ENCODE measurements around the gene SFT2D1. TPM values are rescaled to one million over a fixed set of nuclear protein-coding genes. Genes with fewer than 3 reads are reported as not detected.

The SFT2D1 gene
- total and polyA plus RNA-seq, 9 of the 15 experiments (the other 6 are each of a cell fraction or from before 2014, with no cell fraction given): 54.4 to 140 (median 74.6) TPM

- no peak for TF ChIP-seq CUX1 (CRISPR knock-in tag; IDR thresholded peaks at IDR 0.05)
These were observed 65.3 kb downstream of the SFT2D1 start (continued) for GRCh38 chr6:166277018-166277417.

GRCh38 chr6:166275714-166276166, 66.6 kb downstream of the SFT2D1 start:
- FAIRE-seq: peak; percentile 35
- TF ChIP-seq CC2D1A (IDR thresholded peaks at IDR 0.05) (peak; percentile 70; the same call in 1 of the 2 replicates), RAD21 (CRISPR knock-in tag; conservative IDR thresholded peaks at IDR 0.05 in 1 of 2, IDR thresholded peaks at IDR 0.05 in 1 of 2) (peak; percentile 99), RB1 (IDR thresholded peaks at IDR 0.05; ENCODE audit: low read depth) (peak; percentile 94), ZHX1 (conservative IDR thresholded peaks at IDR 0.05; ENCODE audit: low read length) (0 out of 2 replicates have a peak, but pooled peaks have one; percentile 60), SMARCE1 (IDR thresholded peaks at IDR 0.05) (no peak), BHLHE40 (IDR thresholded peaks at IDR 0.05; ENCODE audit: low read length) (peak; percentile 65), CREM (IDR thresholded peaks at IDR 0.05; ENCODE audit: low read depth) (0 out of 2 replicates have a peak, but pooled peaks have one; percentile 7), ZNF740 (CRISPR knock-in tag; IDR thresholded peaks at IDR 0.05) (no peak), ZNF740 (tag; IDR thresholded peaks at IDR 0.05) (no peak)

More at GRCh38 chr6:166275714-166276166, 66.6 kb downstream of the SFT2D1 start:
- H3K4me3 ChIP-seq: no peak overlapping the region
- no peaks in the 10 kb centered on the region for H3K36me3 ChIP-seq (ENCODE audit: control insufficient read depth, insufficient read depth, low read length)
- intact Hi-C loops (cut with micrococcal nuclease) (loop anchor here (1.0 to 10.0 kb wide), 6 partner anchors 35 to 499 kb away; partner anchors contain the start of gene MPC1), in situ Hi-C loops (cut with MboI) (no loop called here)
- CTCF ChIA-PET (ENCODE audit: low intra/inter-chr PET ratio): interaction anchor here (0.6 to 4.1 kb wide), 7 partner anchors 38 to 129 kb away, joined by 3 to 37 read pairs (median 3); partner anchors contain the start of gene MPC1
- H3K27me3 ChIP-seq (ENCODE audit: control insufficient read depth in 2 of 2, insufficient read depth in 2 of 2, low read length in 2 of 2): peaks cover 12 to 53% of the 10 kb centered on the region in 2 experiments; a peak in 3 of 5 replicates
- DNase-seq (ENCODE audit: extremely low read depth in 1 of 4, low spot score in 3 of 4): peak; percentile 79 to 88 (median 84)
- H3K9me1 ChIP-seq (ENCODE audit: control insufficient read depth, insufficient read depth, low read length): no peaks in the 10 kb centered on the region
- H3K4me2 ChIP-seq (ENCODE audit: insufficient read depth, low read length): no peak overlapping the region
- peak; percentile 98 for ATAC-seq
- no peak overlapping the region for H2AFZ ChIP-seq (ENCODE audit: low read depth, low read length)
- no peak overlapping the region for H3K27ac ChIP-seq (ENCODE audit: extremely low read depth, low read depth, low read length)
- no peak overlapping the region for H3K9ac ChIP-seq (ENCODE audit: insufficient read depth in 1 of 2, low read depth in 2 of 2, low read length in 2 of 2)
- BruUV-seq (replicated peaks): no TSS peak
- H3K4me1 ChIP-seq (replicated peaks in 1 of 2; ENCODE audit: control insufficient read depth in 2 of 2, insufficient read depth in 2 of 2, low read length in 2 of 2): peaks cover 0 to 6% of the 10 kb centered on the region in 2 experiments; a peak in 1 of 5 replicates
- H3K79me2 ChIP-seq (ENCODE audit: control insufficient read depth, insufficient read depth, low read length): no peaks in the 10 kb centered on the region
- WGBS (ENCODE audit: insufficient coverage, low coverage, missing lambda C conversion rate): under 1% methylated on average over 21 of the region's 21 CpGs
- no peaks in the 10 kb centered on the region for H4K20me1 ChIP-seq (replicated peaks; ENCODE audit: control insufficient read depth, insufficient read depth, low read length)
- no peaks in the 10 kb centered on the region for H3K9me3 ChIP-seq (replicated peaks; ENCODE audit: control insufficient read depth, insufficient read depth, low read depth, low read length)
- POLR2A ChIA-PET: no interaction called here
